TTC549 (cell line): ENCODE results near the gene NDEL1.
"Not testable (repeated sequence)": the region's sequence is repeated elsewhere in the genome, so short reads cannot be mapped to it uniquely, and the experiment has no call there.

Source experiments
- FAIRE-seq: peaks from 2 replicates; lab custom pipeline; 2012; peaks lifted over from hg19 to GRCh38; lab: Jason Lieb, UNC

NDEL1 gene, protein sequence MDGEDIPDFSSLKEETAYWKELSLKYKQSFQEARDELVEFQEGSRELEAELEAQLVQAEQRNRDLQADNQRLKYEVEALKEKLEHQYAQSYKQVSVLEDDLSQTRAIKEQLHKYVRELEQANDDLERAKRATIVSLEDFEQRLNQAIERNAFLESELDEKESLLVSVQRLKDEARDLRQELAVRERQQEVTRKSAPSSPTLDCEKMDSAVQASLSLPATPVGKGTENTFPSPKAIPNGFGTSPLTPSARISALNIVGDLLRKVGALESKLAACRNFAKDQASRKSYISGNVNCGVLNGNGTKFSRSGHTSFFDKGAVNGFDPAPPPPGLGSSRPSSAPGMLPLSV

DNA sequence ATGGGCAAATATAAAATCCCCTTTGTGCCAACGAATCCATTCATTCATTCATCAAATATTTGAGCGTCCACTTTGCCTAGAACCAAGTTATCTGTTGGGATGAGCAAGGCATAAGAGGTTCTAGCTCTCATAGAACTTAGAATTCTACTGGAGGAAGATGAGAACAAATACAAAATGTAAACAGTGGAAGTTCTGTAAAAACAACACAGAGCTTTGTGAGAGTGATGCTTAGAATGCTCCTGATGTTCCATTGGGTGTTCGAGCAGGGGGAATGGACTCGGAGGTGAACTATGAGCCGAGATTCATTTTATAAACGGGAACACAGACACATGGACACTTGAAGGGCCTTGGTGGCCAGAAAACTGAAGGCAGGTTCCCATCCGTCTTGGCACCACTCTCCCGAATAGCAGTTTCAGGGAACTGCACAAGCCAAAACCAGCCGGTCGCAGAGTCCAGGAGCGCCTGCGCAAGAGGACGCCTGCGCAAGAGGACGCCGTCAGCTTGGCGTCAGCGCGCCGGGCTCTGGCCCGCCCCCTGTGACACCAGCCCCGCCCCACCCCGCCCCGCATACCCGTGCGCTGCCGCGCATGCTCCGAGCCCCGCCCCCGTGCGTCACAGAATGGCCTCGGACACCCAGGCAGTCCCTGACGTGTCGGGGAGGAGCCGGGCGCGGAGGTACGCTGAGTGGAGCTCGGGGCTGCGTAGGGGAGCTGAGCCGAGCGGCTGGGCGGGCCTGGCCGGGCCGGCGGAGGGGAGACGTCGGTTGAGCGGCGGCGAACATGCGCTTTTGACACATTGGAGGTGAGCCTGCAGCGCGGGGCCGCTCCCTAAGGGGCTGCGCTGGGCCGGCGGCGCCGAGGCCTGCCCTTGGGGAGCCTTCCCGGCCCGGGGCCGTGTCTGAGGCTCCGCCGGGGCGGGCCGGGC is at the start of gene NDEL1:
Gene NDEL1 (plus strand): TSS at position 640 of the 924 bp plus-strand sequence. CDS start 8,388 bp downstream, outside the sequence.
- FAIRE-seq: no peak

DNA sequence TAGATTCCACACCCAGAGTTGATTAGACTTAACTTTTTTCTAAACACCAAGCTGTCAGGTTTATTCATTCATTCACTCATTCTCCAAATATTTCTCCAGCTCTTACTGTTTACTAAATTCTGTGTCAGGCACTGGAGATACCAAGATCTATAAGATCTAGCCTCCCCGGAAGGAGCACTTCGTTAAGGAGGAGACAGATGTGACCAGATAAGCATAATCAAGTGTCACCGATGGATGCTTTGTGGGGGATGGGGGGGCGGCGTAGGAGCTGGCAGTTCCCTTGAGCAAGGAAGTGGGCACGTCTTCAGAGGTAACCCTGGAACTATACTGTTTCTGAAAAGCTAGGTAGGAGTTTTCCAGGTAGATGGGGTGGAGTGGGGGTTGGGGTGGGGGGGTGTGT is 48.8 kb upstream of the NDEL1 start:
- no peak for FAIRE-seq

DNA sequence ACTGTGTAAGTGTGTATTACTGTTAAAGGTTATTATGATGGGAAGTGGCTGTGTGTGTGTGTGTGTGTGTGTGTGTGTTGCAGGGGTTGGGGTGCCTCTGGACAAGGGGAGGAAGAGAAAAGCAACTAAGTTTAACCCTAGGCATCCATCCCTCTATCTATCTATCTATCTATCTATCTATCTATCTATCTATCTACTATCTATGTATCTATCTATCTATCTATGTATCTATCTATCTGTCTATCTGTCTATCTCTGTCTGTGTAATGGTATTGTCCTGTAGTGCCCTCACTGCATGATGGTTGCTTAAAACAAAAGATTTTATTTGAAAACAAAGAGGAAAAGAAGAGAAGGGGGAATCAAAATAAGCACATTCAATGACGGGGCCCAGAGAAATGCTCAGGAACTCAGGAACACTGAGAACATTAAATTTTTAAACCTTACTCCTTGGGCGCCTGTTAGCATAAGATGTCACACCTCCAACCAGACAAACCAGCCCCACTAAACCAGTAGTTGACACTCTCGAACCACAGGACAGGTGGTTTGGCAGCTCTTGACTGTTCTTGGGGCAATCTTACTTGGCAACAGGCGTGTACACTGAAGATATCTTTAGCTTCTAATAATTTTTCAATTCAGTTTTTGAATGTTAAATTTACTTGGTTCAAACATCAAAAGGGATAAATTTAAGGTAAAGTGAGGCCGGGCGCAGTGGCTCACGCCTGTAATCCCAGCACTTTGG is 47.6 kb upstream of the NDEL1 start:
- FAIRE-seq: no peak

DNA sequence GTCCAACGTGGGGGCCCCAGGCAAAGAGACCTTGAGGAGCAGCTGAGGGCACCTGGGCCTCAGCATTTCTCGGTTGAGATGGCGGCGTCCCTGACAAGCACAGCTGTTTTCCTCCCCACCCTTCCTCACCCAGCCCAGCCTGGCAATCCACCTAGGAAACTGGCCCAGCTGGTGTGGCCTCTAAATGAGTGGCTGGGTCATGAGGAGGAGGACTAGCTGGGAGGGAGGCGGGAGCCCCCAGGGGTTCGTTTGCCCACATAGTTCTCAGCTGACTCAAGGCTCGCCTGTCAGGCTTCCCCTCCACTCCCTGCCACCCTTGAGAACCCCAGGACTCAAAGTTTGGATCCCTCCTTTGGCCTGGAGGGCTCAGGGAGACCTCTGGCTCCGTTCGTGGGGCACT is 44.0 kb upstream of the NDEL1 start:
- no peak for FAIRE-seq

DNA sequence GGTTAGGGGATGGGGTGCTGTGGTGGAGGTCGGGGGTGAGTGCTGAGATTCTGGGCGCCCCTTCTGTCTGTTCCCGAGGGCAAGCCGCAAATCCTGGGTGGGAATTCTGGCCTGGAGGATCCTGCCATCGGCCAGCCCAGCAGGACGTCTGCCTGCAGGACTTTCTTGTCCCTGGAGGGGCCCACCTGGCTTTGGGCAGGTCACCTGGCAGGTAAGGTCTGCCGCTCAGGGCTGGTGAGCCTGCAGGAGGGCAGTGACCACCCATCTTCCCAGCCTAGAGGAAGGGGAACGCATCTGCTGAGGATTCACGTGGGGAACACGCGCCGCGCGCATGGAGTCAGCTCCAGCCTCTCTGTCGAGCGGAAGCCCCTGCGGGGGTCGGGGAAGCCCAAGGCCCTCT is 43.4 kb upstream of the NDEL1 start:
- no peak for FAIRE-seq

DNA sequence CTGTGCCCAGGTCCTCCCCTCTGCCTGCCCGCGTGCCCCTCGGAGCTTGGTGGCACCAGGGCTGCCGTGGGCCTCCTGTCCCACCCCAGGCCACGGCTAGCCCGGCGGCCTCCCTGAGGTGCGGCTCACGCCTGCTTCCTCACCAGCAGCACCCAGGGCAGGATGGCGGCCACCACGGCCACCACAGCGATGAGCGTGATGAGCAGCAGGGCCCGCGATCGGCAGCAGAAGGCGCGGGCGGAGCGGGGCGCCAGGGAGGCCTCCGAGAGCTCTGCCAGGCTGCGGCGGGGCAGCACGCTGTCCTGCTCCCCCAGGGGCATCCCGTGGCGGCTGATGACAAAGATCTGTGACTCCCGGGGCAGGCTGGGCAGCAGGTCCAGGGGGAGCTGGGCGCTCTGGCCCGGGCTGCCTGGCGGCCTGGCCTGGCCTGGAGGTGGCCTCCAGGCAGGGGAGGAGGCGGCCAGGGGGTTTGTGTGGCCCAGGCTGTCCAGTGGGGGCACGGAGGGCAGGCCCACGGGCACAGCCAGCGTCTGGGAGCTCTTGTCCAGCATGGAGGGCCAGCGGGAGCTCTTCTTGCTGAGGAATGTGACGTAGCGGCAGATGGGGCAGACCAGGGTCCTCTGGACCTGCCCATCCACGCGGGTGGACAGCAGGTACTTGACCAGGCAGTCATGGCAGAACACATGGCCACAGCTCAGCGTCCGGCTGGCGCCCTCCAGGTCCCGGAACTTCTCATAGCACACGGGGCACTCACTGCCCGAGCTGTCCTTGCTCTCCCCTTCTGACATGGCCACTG is 42.8 kb upstream of the NDEL1 start:
- FAIRE-seq: no peak

DNA sequence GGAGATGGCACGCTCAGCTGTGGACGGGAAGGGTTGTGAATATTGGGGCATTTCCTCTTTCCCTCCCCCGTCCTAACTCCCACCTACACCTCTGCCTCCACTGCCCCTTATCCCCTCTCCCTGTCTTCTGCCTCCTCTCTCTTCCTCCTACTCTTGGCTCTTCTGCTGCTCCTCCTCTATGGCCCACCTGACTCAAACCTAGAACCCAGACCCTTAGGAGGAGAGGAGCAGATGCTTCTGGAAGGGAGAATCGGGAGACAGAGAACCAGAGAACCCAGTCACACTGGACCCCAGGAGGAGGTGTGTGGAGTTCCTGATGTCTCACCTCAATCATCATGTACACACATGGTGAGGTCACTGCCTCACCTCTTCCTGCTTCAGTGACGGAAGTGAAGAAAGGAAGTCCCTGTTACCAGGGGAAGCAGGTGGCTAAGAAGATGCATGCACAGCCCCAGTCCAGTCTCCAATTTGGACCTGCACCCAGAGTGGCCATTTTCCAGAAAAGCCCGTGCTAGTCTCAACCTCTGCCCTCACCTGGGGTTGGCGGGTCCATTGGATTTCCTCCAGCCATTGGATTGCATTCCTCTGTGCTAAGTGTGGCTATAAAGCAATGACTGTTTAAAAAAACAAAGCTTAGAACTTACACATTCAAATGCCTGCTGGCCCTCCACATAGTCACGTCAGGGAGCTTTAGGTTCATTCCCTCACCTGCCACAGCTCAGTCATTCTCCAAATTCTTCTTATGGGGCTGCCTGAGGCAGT is 42.0 kb upstream of the NDEL1 start:
- no peak for FAIRE-seq

DNA sequence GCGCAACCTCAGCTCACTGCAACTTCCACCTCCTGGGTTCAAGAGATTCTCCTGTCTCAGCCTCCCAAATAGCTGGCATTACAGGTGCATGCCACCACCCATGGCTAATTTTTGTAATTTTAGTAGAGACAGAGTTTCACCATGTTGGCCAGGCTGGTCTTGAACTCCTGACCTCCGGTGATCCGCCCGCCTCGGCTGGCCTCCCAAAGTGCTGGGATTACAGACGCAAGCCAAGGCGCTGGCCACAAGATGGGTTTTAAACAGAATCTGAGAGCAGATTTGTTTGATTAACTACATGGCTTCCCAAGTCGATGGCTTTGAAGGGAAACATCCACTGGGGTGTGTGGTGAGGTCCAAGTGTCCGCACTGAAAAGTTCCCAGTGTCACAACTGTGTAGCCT is 41.2 kb upstream of the NDEL1 start:
- not testable (repeated sequence) for FAIRE-seq

DNA sequence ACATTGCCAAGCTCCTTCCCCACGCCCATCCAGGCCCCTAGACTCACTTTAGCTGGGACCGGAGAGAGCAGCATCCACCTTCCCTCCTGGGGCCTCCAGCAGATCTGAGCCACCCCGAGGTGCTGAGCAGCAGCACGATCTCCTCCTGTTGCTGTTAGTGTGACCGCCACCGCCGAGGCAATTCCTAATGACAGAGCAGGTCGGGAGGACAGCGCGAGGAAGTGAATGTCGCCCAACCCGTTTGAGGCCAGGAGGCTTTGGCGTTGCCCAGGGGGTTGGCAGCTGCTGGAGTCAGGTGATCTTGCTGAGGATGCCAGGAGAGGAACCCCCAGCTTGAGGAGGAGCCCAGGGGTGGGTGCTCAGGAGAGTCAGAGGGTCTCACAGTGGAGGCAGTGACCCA is 38.0 kb upstream of the NDEL1 start, which contains the start of gene RNF222:
Gene RNF222 (minus strand): TSS at position 192 of the 400 bp plus-strand sequence. CDS start 4,366 bp downstream, outside the sequence.
- FAIRE-seq: no peak

DNA sequence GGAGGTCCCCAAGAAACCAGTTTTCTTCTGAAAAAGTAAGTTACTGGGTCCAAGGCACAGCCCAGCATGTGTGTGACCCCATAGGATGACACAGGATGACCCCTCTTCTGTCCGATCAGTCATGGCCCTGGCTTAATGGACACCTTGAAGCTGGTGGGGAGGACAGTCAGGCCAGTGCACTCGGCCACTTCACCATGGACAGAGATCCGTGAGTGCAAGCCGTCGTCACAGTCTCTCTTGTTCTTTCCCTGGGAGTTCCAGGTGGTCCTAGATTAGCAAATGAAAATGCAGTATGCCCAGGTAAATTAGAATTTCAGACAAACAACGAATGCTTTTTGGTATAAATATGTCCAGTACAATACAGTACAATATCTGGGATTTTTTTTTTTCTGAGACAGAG is 36.7 kb upstream of the NDEL1 start:
- no peak for FAIRE-seq

DNA sequence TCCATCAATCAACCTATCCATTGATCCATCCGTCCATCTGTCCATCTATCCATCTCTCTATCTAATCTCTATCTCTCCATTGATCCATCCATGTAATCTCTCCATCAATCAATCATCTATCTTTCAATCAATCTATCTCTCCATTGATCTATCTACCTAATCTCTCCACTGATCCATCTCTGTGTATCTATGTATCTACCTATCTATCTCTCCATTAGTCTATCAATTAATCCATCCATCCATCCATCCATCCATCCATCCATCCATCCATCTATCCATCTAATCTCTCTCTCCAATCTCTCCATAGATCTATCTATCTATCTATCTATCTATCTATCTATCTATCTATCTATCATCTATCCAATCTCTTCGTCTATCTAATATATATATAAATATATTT is 34.6 kb upstream of the NDEL1 start:
- no peak for FAIRE-seq

DNA sequence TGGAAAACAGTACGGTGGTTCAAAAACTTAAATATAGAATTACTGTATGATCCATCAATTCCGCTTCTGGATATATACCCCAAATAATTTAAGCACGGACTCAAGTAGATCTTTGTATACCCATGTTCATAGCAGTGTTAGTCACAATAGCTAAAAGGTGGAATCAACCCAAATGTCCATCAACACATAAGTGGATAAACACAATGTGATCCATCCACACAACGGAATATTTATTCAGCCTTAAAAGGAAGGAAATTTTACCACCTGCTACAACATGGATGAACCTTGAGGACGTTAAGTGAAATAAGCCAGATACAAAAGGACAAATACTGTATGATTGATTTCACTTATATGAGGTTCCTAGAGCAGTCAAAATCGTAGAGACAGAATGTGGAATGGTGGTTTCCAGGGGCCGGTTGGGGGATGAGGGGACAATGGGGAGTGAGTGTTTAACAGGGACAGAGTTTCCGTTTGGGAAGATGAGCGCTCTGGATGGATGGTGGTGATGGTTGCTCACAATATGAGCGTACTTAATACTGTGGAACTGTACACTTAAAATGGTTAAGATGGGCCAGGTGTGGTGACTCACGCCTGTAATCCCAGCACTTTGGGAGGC is 32.7 kb upstream of the NDEL1 start:
- FAIRE-seq: no peak

DNA sequence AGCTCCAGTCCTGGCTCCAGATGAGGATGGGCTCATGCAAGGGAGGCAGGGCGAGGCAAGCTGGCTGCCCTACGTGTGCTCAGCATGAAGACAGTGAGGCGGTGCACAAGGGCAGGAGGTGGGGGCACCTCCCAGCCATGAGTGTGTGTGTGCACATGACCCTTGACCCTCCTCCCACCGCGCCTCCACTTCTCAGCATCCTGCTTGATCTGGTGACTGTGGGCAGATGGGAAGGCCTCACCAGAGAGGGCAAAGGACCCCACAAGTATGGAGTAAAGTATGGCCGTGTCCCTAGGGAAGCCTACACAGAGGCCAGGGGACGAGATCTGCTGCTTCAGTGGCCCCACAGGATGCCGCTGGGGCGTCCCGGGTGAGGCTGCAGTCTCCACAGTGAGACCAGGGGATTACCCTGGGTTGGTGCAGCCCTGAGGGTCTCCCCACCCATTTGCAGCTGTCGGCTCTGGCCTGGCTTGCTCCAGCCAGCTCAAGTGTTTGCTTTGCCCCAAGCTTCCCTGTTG is 30.1 kb upstream of the NDEL1 start:
- no peak for FAIRE-seq

DNA sequence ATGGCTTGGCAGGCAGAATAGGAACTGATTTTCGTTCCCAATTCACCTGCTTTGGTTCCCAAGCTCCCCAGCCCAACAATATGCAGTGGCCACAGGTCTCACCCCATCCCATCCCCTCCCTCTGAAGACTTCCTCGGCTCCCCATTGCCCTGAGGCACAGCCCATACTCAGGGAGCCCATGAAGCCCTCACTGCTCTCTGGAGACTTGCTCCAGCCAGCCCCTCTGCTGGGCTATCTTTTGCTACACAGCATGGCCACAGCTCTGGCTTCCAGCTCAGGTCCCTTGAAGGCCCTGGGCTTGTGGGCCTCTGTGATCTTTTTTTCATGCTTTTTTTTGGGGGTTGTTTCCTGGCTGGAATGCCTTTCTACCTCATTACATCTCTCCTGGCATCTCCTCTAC is 29.5 kb upstream of the NDEL1 start:
- no peak for FAIRE-seq

DNA sequence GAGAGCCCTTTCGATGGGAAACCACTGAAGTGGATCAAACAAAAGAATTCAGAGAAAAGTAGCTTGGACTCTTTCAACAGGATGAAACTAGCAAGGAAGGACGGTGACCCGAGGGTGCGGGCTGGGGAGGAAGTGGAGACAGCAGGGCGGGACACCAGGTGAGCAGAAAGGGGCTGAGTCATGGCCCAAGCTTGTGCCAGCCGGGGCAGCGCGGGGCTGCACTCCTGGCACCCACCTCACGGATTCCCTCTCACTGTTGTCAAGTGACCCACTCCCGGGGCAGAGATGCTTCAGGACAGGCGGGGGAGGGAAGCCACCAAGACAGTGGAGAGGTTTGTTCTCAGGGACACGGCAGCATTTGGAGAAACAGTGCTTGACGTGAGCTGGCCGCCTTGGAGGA is 27.3 kb upstream of the NDEL1 start:
- no peak for FAIRE-seq

DNA sequence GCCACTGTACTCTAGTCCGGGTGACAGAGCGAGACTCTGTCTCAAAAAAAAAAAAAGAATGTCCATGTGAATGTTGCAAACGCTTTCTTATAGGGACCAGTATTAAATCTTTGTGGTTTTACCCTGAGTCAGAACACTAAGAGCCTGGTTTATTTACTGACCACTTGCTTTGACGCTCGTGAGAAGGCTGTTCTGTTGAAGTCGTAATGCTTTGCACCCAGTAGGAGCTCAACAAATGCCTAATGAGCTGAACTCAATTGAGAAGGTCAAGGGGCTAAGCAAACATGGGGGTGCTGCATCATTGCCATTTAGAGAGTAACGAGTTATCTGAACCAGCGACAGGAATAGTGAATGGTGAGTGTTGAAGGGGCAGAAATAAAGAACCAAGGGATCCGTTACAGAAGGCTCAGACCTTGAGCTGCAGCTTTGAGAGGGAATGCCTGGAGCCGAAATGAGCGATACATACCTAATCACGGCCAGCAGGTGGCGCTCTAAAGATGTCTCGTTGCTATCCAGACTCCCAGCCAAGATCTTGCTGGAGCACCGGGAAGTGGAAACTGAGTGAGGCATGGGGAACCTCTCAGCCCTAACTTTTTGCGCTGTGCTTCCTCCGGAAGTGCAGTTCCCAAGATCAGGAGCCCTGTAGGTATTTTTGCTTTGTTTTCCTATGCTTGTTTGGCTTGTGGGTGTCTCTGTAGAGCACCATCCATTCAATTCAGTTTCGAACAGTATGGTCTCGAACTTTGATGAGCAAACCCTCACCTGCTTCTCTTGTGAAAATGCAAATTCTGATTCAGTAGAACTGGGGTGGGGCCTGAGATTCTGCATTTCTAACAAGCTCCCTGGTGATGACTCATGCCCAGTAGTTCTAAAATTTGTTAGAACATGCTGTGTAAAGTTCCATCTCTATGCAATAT is 25.5 kb upstream of the NDEL1 start:
- peak; percentile 92 for FAIRE-seq

DNA sequence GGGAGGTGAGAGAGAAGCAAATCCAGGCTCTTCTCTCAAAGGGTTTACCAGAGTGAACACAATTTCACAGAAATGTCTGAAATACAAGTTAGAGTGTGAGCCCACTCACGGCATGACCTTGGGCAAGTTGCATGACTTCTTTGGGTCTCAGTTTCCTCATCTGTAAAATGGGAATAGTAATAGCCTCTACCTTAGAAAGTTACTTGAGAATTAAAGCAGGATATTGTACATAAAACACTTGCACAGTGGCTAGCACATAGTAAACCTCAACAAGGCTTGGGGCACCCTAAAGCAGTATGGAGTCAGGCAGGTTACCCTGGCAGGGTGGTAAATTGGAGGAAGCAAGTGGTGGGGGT is 24.8 kb upstream of the NDEL1 start:
- FAIRE-seq: no peak

DNA sequence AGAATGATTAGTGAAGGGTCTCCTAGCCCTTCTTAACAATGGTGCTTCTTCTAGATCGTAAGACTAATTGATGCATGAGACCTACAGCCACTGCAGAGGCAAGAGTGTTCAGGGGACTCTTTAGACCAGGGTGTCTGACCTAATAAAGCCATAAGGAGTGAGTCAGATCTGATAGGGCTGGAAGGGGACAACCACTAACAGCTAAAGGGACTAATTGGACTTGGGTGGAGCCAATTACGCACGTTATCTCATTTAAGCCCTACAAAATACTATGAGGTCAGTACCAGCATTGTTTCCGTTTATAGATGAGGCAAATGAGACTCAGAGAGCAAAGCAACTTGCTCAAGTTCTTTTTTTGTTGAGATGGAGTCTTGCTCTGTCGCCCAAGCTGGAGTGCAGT is 23.6 kb upstream of the NDEL1 start:
- no peak for FAIRE-seq

DNA sequence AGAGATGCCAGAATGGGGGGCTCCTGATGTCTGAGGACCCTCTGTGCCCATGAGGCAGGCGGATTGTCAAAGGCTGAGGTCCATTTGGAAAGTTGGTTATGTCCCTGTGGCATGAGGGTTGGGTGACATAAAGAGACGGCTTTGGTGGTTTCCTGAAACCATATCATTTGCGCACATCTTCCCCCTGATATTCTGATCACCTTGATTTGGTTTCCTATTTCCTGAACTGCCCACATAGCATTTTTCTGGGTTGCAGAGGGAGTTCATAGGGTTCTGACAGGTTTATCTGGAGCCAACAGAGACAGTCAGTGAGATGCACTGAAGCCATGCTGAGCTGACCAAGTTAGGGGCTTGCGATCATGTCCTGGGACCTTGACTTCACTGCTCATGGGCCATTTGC is 22.4 kb upstream of the NDEL1 start:
- FAIRE-seq: no peak
